ENCODE data around the gene PRKCB.

PRKCB gene

GRCh38 chr16:23858542-23858941 is 22.8 kb downstream of the PRKCB start:
- ChIA-PET CTCF (no interaction called here), POLR2A (no interaction called here)
- TF ChIP-seq CTCF (IDR thresholded peaks at IDR 0.05; ENCODE audit: insufficient read depth, low read length, missing control alignments), result no peak
- H3K4me3 ChIP-seq (ENCODE audit: low read depth, low read length), result no peak overlapping the region
- DNase-seq (ENCODE audit: low read depth, low spot score), result no peak

GRCh38 chr16:23859713-23860269 is 24.0 kb downstream of the PRKCB start:
- H3K4me3 ChIP-seq (ENCODE audit: low read depth, low read length), result no peak overlapping the region
- ChIA-PET CTCF (no interaction called here), POLR2A (no interaction called here)
- no peak for DNase-seq (ENCODE audit: low read depth, low spot score)
- no peak for TF ChIP-seq CTCF (IDR thresholded peaks at IDR 0.05; ENCODE audit: insufficient read depth, low read length, missing control alignments)

- TF ChIP-seq CTCF (IDR thresholded peaks at IDR 0.05; ENCODE audit: insufficient read depth, low read length, missing control alignments), result no peak
- no peak overlapping the region for H3K4me3 ChIP-seq (ENCODE audit: low read depth, low read length)
- ChIA-PET CTCF (no interaction called here), POLR2A (no interaction called here)
- DNase-seq (ENCODE audit: low read depth, low spot score), result no peak
Measured at GRCh38 chr16:23861874-23862273, 26.1 kb downstream of the PRKCB start.

GRCh38 chr16:23862556-23862955 is 26.8 kb downstream of the PRKCB start:
- TF ChIP-seq CTCF (IDR thresholded peaks at IDR 0.05; ENCODE audit: insufficient read depth, low read length, missing control alignments), result no peak
- H3K4me3 ChIP-seq (ENCODE audit: low read depth, low read length), result no peak overlapping the region
- POLR2A ChIA-PET, result no interaction called here
- CTCF ChIA-PET, result no interaction called here
- no peak for DNase-seq (ENCODE audit: low read depth, low spot score)

DNA sequence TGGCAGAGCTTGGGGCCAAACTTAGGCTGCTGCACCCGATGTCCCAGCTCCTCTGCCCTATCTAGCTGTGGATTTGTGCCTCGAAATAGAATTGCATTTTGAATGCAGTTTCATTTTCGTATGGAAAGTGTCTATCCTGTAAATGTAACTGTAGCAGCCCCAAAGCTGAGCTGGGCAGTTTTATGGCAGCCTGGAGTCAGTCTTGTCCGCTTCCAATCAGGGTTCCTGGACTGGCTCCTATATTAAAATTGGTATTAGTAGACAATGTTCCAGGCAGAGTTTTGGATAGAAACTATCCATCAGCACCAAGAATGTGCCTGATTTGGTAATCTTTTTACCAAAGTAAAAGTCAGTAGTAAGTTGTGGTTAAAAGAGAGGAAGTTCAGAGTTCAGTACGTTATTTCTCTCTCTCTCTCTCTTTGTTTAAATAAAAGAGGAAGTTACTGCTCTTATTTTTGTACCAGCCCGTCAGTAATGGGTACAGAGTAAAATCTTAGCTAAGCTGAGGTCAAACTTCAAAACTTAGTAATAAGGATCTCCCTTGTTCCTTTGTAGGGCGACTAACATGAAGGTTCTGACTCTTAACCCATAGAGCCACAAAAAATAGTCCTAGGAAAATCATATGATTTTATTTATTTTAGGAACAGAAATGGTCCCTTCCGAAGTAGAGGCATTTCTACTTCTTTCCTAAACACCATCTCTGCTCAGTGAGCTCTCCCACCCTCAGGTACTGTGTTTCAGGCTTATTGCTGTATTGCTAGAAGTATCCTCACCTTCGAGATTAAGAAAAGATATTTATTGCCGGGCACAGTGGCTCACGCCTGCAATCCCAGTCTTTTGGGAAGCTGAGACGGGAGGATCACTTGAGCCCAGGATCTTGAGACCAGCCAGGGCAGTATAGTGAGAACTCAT is 28.0 kb downstream of the PRKCB start:
- DNase-seq (ENCODE audit: low read depth, low spot score), result no peak
- no peak for TF ChIP-seq CTCF (IDR thresholded peaks at IDR 0.05; ENCODE audit: insufficient read depth, low read length, missing control alignments)
- H3K4me3 ChIP-seq (ENCODE audit: low read depth, low read length), result no peak overlapping the region
- CTCF ChIA-PET, result no interaction called here
- POLR2A ChIA-PET, result no interaction called here

DNA sequence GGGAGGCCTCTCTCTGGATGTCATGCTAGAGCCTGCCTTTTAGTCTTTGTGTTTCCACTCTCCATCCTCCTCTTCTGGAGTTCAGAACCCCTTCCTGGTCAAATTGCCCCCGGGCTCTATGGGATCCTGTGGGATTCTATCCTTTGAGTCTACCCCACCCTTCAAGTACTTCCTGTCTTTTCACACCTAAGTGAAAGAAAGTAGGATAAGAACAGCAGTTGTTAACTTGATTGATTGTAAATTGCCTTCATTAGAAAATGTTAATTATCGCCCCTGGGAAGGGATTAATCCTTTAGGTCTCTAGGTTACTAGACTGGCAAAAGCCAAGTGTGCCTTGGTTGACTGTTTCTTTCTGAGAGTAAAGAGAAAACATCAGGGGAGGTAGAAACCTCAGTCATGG is 30.1 kb downstream of the PRKCB start:
- no peak for TF ChIP-seq CTCF (IDR thresholded peaks at IDR 0.05; ENCODE audit: insufficient read depth, low read length, missing control alignments)
- POLR2A ChIA-PET, result no interaction called here
- H3K4me3 ChIP-seq (ENCODE audit: low read depth, low read length), result no peak overlapping the region
- DNase-seq (ENCODE audit: low read depth, low spot score), result no peak
- CTCF ChIA-PET, result no interaction called here

Measured in AG04449 (cell line).